Ishikawa (cell line): ENCODE results near the gene CHD5.

Experiments used
- CEBPB ChIP-seq: IDR thresholded peaks from 2 replicates; pipeline ENCODE4 v1.6.1; 2012
- EP300 ChIP-seq: IDR thresholded peaks from 2 replicates; pipeline ENCODE4 v1.6.1; 2012; ENCODE audit warnings: borderline replicate concordance
- NFIC ChIP-seq: IDR thresholded peaks from 2 replicates; pipeline ENCODE4 v1.6.1; 2012
- RAD21 ChIP-seq: IDR thresholded peaks from 2 replicates; pipeline ENCODE4 v1.6.1; 2012; ENCODE audit warnings: low read depth
- TAF1 ChIP-seq: IDR thresholded peaks from 2 replicates; pipeline ENCODE4 v1.6.1; 2012; ENCODE audit warnings: low read depth, mild to moderate bottlenecking
- TEAD4 ChIP-seq: IDR thresholded peaks from 2 replicates; pipeline ENCODE4 v1.6.1; 2012
- YY1 ChIP-seq: IDR thresholded peaks from 2 replicates; pipeline ENCODE4 v1.6.1; 2012; ENCODE audit warnings: low read depth
- TF ChIP-seq, protein P1 (sequence below): IDR thresholded peaks from 2 replicates; pipeline ENCODE4 v1.6.1; 2012; ENCODE audit warnings: low read depth, mild to moderate bottlenecking

DNA sequence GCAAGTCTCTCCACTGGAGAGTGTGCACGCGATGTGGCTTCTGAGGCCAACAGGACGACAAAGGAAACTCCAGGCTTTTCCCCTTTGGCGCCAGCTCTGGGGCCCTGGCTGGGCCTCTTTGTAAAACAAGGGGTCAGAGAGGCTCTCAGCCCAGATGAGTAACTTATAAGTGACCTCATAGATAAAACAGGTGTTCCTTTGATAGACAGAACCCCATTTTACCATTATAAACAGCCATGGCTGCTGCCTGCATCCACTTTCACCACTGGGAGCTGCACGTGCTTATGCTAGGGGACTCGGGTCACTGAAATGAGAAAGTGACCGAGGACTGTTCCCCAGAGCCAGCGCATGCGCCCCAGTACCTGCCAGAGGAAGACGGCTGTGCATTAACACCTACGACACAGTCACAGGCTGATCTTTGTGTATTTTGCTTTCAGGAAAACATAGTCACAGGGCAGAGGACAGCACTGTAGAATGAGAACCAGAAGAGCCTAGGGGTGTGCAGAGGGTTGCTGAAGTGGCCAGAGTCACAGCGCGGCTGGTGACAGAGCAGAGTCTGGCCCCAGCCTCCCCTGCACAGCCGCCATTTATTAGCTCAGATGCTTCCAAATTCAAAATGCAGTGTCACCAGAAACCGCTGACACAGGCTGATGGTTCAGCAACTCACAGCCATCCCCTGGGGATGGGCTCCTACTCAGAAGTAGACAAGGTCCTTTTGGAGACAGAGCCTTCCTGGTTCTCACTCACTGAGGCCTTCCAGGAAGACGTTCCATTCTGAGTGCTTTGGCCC lies 38.4 kb upstream of the CHD5 start:
- TF ChIP-seq CEBPB, result no peak
- no peak for TF ChIP-seq YY1
- TF ChIP-seq EP300, result no peak
- TF ChIP-seq NFIC, result no peak
- no peak for TF ChIP-seq TEAD4
- TF ChIP-seq, protein P1, sequence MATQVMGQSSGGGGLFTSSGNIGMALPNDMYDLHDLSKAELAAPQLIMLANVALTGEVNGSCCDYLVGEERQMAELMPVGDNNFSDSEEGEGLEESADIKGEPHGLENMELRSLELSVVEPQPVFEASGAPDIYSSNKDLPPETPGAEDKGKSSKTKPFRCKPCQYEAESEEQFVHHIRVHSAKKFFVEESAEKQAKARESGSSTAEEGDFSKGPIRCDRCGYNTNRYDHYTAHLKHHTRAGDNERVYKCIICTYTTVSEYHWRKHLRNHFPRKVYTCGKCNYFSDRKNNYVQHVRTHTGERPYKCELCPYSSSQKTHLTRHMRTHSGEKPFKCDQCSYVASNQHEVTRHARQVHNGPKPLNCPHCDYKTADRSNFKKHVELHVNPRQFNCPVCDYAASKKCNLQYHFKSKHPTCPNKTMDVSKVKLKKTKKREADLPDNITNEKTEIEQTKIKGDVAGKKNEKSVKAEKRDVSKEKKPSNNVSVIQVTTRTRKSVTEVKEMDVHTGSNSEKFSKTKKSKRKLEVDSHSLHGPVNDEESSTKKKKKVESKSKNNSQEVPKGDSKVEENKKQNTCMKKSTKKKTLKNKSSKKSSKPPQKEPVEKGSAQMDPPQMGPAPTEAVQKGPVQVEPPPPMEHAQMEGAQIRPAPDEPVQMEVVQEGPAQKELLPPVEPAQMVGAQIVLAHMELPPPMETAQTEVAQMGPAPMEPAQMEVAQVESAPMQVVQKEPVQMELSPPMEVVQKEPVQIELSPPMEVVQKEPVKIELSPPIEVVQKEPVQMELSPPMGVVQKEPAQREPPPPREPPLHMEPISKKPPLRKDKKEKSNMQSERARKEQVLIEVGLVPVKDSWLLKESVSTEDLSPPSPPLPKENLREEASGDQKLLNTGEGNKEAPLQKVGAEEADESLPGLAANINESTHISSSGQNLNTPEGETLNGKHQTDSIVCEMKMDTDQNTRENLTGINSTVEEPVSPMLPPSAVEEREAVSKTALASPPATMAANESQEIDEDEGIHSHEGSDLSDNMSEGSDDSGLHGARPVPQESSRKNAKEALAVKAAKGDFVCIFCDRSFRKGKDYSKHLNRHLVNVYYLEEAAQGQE, result no peak
- TF ChIP-seq RAD21, result no peak
- no peak for TF ChIP-seq TAF1
